ENCODE data around the gene CCDC170. TPM values are rescaled to one million over a fixed set of nuclear protein-coding genes. Genes with fewer than 3 reads are reported as not detected.
A peak's percentile ranks its signal among the peaks of the same experiment; 100 is the strongest.

CCDC170 gene
- total and polyA plus RNA-seq, 9 of the 15 experiments (the other 6 are each of a cell fraction or from before 2014, with no cell fraction given): 0.01 to 0.18 (median 0.05) TPM; not detected in 6

- TF ChIP-seq AFF1 (IDR thresholded peaks at IDR 0.05; ENCODE audit: low read depth in 1 of 2, partially characterized antibody in 2 of 2) (no peak), TCF7 (IDR thresholded peaks at IDR 0.05; ENCODE audit: borderline replicate concordance) (no peak), NFIX (CRISPR knock-in tag; IDR thresholded peaks at IDR 0.05; ENCODE audit: low read depth) (no peak), XRCC3 (IDR thresholded peaks at IDR 0.05) (no peak), HEY1 (CRISPR knock-in tag; IDR thresholded peaks at IDR 0.05; ENCODE audit: borderline replicate concordance) (no peak), KAT8 (IDR thresholded peaks at IDR 0.05; ENCODE audit: low read depth) (no peak), GABPB2 (CRISPR knock-in tag; conservative IDR thresholded peaks at IDR 0.05) (no peak), DACH1 (IDR thresholded peaks at IDR 0.05; ENCODE audit: partially characterized antibody) (peak; percentile 78), ZBTB1 (CRISPR knock-in tag; IDR thresholded peaks at IDR 0.05; ENCODE audit: borderline replicate concordance, low read depth) (no peak), KDM1A (IDR thresholded peaks at IDR 0.05) (no peak), TCF3 (CRISPR knock-in tag; IDR thresholded peaks at IDR 0.05) (no peak), FUS (optimal IDR thresholded peaks at IDR 0.05; ENCODE audit: low read depth, low read length) (no peak), MTA1 (IDR thresholded peaks at IDR 0.05; ENCODE audit: borderline replicate concordance) (no peak), CUX1 (CRISPR knock-in tag; IDR thresholded peaks at IDR 0.05) (no peak), BMI1 (IDR thresholded peaks at IDR 0.05; ENCODE audit: low read length) (no peak), DDX20 (tag; IDR thresholded peaks at IDR 0.05; ENCODE audit: low read depth) (no peak), RBM39 (optimal IDR thresholded peaks at IDR 0.05; ENCODE audit: low read depth, low read length) (no peak), RBM34 (IDR thresholded peaks at IDR 0.05; ENCODE audit: borderline replicate concordance, insufficient read depth, low read length) (no peak), FIP1L1 (IDR thresholded peaks at IDR 0.05; ENCODE audit: low read depth, low read length, poor library complexity, severe bottlenecking) (no peak)
Observed at GRCh38 chr6:151475653-151476523, 17.9 kb upstream of the CCDC170 start (continued).
